AG09309 (cell line): ENCODE data around the gene MPDZ.

Experiments used
- DNase-seq: peaks from one replicate; pipeline ENCODE4 v3.0.0-alpha.2; 2010; ENCODE audit warnings: low read depth
- H3K4me3 ChIP-seq: 2 replicates; pipeline ENCODE4 v1.5.1; 2011; ENCODE audit warnings: mild to moderate bottlenecking, low read depth, low read length, moderate library complexity; ENCODE audit not compliant: control insufficient read depth
- TF ChIP-seq, protein P1 (sequence below): IDR thresholded peaks from 2 replicates; pipeline ENCODE4 v1.5.1; 2011; ENCODE audit warnings: mild to moderate bottlenecking, low read depth, low read length, inconsistent platforms; ENCODE audit not compliant: insufficient read depth, control insufficient read depth; ENCODE audit errors: missing control alignments

The MPDZ gene

DNA sequence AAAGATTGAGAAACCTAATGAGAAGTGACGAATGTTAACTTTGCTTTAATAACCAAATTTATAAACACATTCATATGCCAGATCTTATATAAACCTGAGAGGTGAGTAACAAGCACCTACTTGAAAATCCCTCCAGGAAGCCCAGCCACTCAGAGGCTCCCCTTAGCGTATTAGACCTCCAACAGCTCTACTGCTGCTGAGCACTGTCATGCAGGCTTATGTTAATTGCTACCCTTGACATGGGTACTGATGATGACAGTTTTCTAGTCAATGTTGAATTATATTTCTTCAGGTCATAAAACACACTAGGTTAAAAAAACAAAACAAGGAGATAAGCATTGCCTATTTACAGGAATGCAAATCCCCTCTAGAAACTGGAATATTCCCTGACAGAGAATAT is 161.2 kb downstream of the MPDZ start:
- no peak for DNase-seq
- TF ChIP-seq, protein P1, sequence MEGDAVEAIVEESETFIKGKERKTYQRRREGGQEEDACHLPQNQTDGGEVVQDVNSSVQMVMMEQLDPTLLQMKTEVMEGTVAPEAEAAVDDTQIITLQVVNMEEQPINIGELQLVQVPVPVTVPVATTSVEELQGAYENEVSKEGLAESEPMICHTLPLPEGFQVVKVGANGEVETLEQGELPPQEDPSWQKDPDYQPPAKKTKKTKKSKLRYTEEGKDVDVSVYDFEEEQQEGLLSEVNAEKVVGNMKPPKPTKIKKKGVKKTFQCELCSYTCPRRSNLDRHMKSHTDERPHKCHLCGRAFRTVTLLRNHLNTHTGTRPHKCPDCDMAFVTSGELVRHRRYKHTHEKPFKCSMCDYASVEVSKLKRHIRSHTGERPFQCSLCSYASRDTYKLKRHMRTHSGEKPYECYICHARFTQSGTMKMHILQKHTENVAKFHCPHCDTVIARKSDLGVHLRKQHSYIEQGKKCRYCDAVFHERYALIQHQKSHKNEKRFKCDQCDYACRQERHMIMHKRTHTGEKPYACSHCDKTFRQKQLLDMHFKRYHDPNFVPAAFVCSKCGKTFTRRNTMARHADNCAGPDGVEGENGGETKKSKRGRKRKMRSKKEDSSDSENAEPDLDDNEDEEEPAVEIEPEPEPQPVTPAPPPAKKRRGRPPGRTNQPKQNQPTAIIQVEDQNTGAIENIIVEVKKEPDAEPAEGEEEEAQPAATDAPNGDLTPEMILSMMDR, result no peak
- no peak overlapping the region for H3K4me3 ChIP-seq

DNA sequence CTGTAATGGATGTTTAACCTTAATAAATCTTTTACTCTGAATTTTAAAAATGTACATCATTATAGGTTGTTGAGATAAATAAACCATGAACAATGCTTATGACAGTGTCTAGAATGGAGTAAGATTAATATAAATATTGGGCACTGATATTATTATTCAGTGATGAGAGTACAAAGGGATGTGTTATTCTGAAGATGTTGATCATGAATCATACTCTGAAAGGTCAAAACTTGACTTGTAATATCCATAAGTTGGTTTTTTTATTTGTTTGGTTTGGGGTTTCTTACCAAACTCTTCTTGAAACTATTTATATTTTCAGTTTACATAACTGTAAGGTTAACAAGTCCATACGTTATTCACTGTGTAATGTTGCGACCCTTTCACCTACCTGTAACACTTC is 163.2 kb downstream of the MPDZ start:
- no peak overlapping the region for H3K4me3 ChIP-seq
- TF ChIP-seq, protein P1, result no peak
- no peak for DNase-seq

DNA sequence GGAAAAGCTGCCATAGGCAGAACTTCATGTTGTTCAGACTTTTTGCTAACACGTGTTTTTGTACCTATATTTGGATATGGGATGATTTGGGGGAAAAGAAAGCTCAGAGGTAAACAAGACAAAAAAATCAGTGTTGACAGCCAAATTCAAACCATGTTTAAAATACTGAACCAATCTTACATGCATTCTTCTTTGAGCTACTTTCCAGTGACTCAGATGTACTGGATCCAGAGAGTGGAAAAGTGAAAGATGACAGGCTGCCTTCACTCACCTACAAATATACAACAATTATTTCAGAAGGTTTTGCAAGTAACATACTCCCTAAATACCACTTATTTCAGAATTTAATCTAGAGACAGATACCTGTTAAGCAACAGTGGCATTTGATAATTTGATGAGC is 165.7 kb downstream of the MPDZ start:
- no peak for DNase-seq
- H3K4me3 ChIP-seq, result no peak overlapping the region
- TF ChIP-seq, protein P1, result no peak

DNA sequence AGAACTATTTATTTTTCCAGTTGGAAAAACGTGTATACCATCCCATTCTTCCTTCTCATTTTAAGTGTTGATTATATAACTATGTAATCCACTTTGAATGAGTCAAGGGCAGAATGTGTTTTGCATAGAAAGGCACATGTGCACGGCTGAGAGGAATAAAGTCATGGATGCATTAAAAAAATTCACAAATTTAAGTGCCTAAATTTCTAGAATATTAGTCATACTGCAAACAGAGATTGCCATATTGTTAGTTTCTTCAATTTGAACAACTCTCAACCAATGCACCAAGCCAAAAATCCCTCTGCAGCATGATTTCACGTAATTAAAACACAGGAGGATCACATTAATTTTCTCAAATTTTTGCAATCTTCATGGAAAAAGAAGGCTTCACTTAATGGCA is 166.3 kb downstream of the MPDZ start:
- H3K4me3 ChIP-seq, result no peak overlapping the region
- DNase-seq, result peak; percentile 38
- TF ChIP-seq, protein P1, result no peak

DNA sequence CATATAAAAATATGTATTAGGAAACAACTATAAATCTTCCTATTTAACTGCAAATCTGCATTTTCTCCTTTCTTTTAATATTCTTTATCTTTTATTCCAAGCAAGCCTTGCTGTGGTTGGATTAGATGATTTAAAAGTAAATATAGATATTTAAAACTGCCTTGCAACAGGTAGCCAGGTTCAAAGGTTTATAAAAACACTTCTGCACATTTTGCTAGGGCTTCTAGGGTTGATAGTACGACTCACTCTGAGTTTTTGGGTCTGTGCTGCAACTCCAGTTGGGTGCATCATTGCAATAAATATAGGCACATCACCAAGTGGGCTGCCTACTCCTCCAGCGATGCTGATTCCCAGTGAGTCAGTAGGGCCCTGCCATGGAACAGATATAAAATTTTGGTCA is 167.7 kb downstream of the MPDZ start:
- no peak for DNase-seq
- H3K4me3 ChIP-seq, result no peak overlapping the region
- TF ChIP-seq, protein P1, result no peak

- no peak overlapping the region for H3K4me3 ChIP-seq
- peak; percentile 7 for DNase-seq
- TF ChIP-seq, protein P1, result no peak
Measured at GRCh38 chr9:13110766-13111417, 168.6 kb downstream of the MPDZ start.
